Stomach (tissue), 4 donors: ENCODE data around the gene GPC6.

Experiments
- EP300 ChIP-seq: sonication (generic); formaldehyde crosslinking; IDR thresholded peaks from one replicate; pipeline ENCODE4 v1.6.1; 2017; ENCODE audit warnings: antibody characterized with exemption
- POLR2A ChIP-seq, 4 donors: fragments of 450-650 bp; IDR thresholded peaks; one replicate each; pipeline ENCODE4 v1.6.1; 2016; ENCODE audit warnings: antibody characterized with exemption in 4 of 4, control low read depth in 2 of 4, mild to moderate bottlenecking in 1 of 4, moderate library complexity in 1 of 4
- POLR2AphosphoS5 ChIP-seq, 3 donors: sonication (generic); formaldehyde crosslinking; IDR thresholded peaks; one replicate each; pipeline ENCODE4 v1.6.1; 2016; ENCODE audit warnings: antibody characterized with exemption in 3 of 3
- TF ChIP-seq, protein P1 (sequence below), 7 experiments: fragments of 450-650 bp in 4 of 7; fragments of 200-600 bp in 3 of 7; sonication (generic) in 3 of 7; IDR thresholded peaks; one replicate each; pipeline ENCODE4 v1.5.1; 2016 to 2019; ENCODE audit warnings: antibody characterized with exemption in 7 of 7, control low read depth in 2 of 7, mild to moderate bottlenecking in 1 of 7

DNA sequence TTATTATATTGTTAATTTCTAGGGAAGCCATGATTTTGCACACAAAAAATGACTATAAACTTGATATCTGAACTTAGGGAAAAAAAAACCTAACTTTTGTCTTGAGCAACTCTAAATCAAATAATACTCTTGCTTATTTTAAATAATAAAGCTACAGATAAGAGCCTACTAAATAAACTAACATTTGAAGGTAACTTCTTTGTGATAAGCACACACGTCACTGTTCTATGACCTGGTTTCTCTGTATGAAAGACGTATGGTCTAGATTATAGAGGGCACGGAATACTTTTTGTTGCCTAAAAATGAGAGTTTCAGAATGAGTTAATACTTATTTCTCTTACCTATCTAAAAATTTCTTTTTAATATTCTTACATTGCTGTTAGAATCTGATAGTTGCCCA is 649.6 kb downstream of the GPC6 start:
- TF ChIP-seq POLR2AphosphoS5 (IDR thresholded peaks at IDR 0.05), result no peak
- TF ChIP-seq POLR2A (IDR thresholded peaks at IDR 0.05), result no peak
- TF ChIP-seq, protein P1, sequence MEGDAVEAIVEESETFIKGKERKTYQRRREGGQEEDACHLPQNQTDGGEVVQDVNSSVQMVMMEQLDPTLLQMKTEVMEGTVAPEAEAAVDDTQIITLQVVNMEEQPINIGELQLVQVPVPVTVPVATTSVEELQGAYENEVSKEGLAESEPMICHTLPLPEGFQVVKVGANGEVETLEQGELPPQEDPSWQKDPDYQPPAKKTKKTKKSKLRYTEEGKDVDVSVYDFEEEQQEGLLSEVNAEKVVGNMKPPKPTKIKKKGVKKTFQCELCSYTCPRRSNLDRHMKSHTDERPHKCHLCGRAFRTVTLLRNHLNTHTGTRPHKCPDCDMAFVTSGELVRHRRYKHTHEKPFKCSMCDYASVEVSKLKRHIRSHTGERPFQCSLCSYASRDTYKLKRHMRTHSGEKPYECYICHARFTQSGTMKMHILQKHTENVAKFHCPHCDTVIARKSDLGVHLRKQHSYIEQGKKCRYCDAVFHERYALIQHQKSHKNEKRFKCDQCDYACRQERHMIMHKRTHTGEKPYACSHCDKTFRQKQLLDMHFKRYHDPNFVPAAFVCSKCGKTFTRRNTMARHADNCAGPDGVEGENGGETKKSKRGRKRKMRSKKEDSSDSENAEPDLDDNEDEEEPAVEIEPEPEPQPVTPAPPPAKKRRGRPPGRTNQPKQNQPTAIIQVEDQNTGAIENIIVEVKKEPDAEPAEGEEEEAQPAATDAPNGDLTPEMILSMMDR (IDR thresholded peaks at IDR 0.05), result no peak
- TF ChIP-seq EP300, result no peak
